Liver (tissue), 9 donors: Measurements from ENCODE around the gene DARS1. TPM values are rescaled to one million over a fixed set of nuclear protein-coding genes. Genes with fewer than 3 reads are reported as not detected.

Experiments used
- DNase-seq: peaks from one replicate; pipeline ENCODE4 v3.0.0-alpha.2; 2017; ENCODE audit warnings: low spot score
- H3K27ac ChIP-seq, 2 donors: one replicate each; pipeline ENCODE4 v1.7.0; 2013; ENCODE audit warnings: inconsistent platforms in 2 of 2, low read length in 2 of 2, control low read depth in 1 of 2, low read depth in 1 of 2, mild to moderate bottlenecking in 1 of 2
- H3K27me3 ChIP-seq, 4 donors: one replicate each; pipeline versions ENCODE4 v1.6.1 to v1.7.0; 2013; ENCODE audit warnings: low read length in 3 of 4, inconsistent platforms in 1 of 4, mild to moderate bottlenecking in 1 of 4, moderate library complexity in 1 of 4; ENCODE audit not compliant: control insufficient read depth in 4 of 4, insufficient read depth in 4 of 4
- H3K36me3 ChIP-seq, 4 donors: one replicate each; pipeline versions ENCODE4 v1.6.1 to v1.7.0; 2013; ENCODE audit warnings: low read length in 3 of 4, mild to moderate bottlenecking in 3 of 4, low read depth in 1 of 4, moderate library complexity in 1 of 4; ENCODE audit not compliant: control insufficient read depth in 4 of 4, insufficient read depth in 3 of 4
- H3K4me1 ChIP-seq, 4 donors: one replicate each; pipeline versions ENCODE4 v1.6.1 to v1.7.0; 2013; ENCODE audit warnings: low read length in 3 of 4, mild to moderate bottlenecking in 3 of 4, moderate library complexity in 1 of 4; ENCODE audit not compliant: control insufficient read depth in 4 of 4, insufficient read depth in 4 of 4
- H3K4me3 ChIP-seq, 3 donors: one replicate each; pipeline versions ENCODE4 v1.6.1 to v1.7.0; 2013; ENCODE audit warnings: low read length in 3 of 3, control low read depth in 1 of 3, low read depth in 1 of 3, mild to moderate bottlenecking in 1 of 3
- H3K9ac ChIP-seq, 2 donors: one replicate each; pipeline ENCODE4 v1.7.0; 2013; ENCODE audit warnings: low read length in 2 of 2, mild to moderate bottlenecking in 2 of 2, moderate library complexity in 2 of 2, control low read depth in 1 of 2, low read depth in 1 of 2
- H3K9me3 ChIP-seq, 4 donors: one replicate each; pipeline versions ENCODE4 v1.6.1 to v1.7.0; 2013; ENCODE audit warnings: low read length in 3 of 4; ENCODE audit not compliant: control insufficient read depth in 4 of 4
- CTCF ChIP-seq: fragments of 150-350 bp; IDR thresholded peaks from 2 replicates; pipeline ENCODE4 v1.5.1; 2017; ENCODE audit warnings: improper control_type of control experiment, low read depth, low read length; ENCODE audit not compliant: missing input control
- EGR1 ChIP-seq, 2 donors: IDR thresholded peaks; 2 replicates each; pipeline ENCODE4 v1.6.1; 2016 to 2018; ENCODE audit warnings: antibody characterized with exemption in 2 of 2, low read depth in 2 of 2
- FOXA1 ChIP-seq: IDR thresholded peaks from 2 replicates; pipeline ENCODE4 v1.6.1; 2016; ENCODE audit warnings: antibody characterized with exemption
- GABPA ChIP-seq, 2 donors: IDR thresholded peaks in 1 of 2; conservative IDR thresholded peaks in 1 of 2; 2 replicates each; pipeline ENCODE4 v1.6.1; 2016; ENCODE audit warnings: antibody characterized with exemption in 2 of 2, mild to moderate bottlenecking in 1 of 2, moderate library complexity in 1 of 2
- HNF4A ChIP-seq, 2 donors: conservative IDR thresholded peaks; 2 replicates each; pipeline ENCODE4 v1.6.1; 2016; ENCODE audit warnings: antibody characterized with exemption in 2 of 2, mild to moderate bottlenecking in 2 of 2
- HNF4G ChIP-seq: IDR thresholded peaks from 2 replicates; pipeline ENCODE4 v1.6.1; 2016; ENCODE audit warnings: antibody characterized with exemption
- JUND ChIP-seq, 2 donors: IDR thresholded peaks; 2 replicates each; pipeline ENCODE4 v1.6.1; 2016; ENCODE audit warnings: antibody characterized with exemption in 2 of 2
- NR2F2 ChIP-seq: IDR thresholded peaks from 2 replicates; pipeline ENCODE4 v1.6.1; 2016; ENCODE audit warnings: antibody characterized with exemption
- RAD21 ChIP-seq, 2 donors: IDR thresholded peaks; 2 replicates each; pipeline ENCODE4 v1.6.1; 2016; ENCODE audit warnings: antibody characterized with exemption in 2 of 2, mild to moderate bottlenecking in 2 of 2
- REST ChIP-seq: IDR thresholded peaks from 2 replicates; pipeline ENCODE4 v1.6.1; 2016; ENCODE audit warnings: antibody characterized with exemption, mild to moderate bottlenecking
- RXRA ChIP-seq, 2 donors: IDR thresholded peaks; 2 replicates each; pipeline ENCODE4 v1.6.1; 2017 to 2018; ENCODE audit warnings: antibody characterized with exemption in 2 of 2, mild to moderate bottlenecking in 1 of 2
- SP1 ChIP-seq: IDR thresholded peaks from 2 replicates; pipeline ENCODE4 v1.6.1; 2018; ENCODE audit warnings: antibody characterized with exemption, mild to moderate bottlenecking
- TAF1 ChIP-seq: conservative IDR thresholded peaks from 2 replicates; pipeline ENCODE4 v1.6.1; 2016; ENCODE audit warnings: antibody characterized with exemption, mild to moderate bottlenecking
- YY1 ChIP-seq: IDR thresholded peaks from 2 replicates; pipeline ENCODE4 v1.6.1; 2016; ENCODE audit warnings: antibody characterized with exemption, mild to moderate bottlenecking
- WGBS: extraction: QIAGEN DNeasy Blood & Tissue Kit; methylation state at CpG from one replicate; pipeline ENCODE4 v1.1.7; 2013; 5-methylcytosine and 5-hydroxymethylcytosine counted together
- polyA plus RNA-seq, 2 donors: library from polyadenylated mRNA; stranded (reverse) in 1 of 2; unstranded in 1 of 2; fragments of 200-250 nt in 1 of 2; fragments of >200 nt in 1 of 2; fragmentation: Nextera tagmentation in 1 of 2; extraction: Ambion mirVana in 1 of 2; gene quantifications; one replicate each; pipeline versions ENCODE4 v1.2.1 to v1.2.3, GENCODE V29; 2013 to 2015
- total RNA-seq, 2 donors: library from RNA; depleted of rRNA; stranded (reverse); fragments of >200 nt; gene quantifications; one replicate each; pipeline ENCODE4 v1.2.3, GENCODE V29; 2014
- TF ChIP-seq, protein P1 (sequence below): IDR thresholded peaks from 2 replicates; pipeline ENCODE4 v1.6.1; 2016; ENCODE audit warnings: antibody characterized with exemption
- donor health status: healthy.
- donor health status: healthy.
- donor health status: healthy.
- donor health status: healthy.
- donor health status: healthy.

Gene DARS1
- total and polyA plus RNA-seq, 4 donors = 25.0 to 44.1 (median 32.6) TPM

DNA sequence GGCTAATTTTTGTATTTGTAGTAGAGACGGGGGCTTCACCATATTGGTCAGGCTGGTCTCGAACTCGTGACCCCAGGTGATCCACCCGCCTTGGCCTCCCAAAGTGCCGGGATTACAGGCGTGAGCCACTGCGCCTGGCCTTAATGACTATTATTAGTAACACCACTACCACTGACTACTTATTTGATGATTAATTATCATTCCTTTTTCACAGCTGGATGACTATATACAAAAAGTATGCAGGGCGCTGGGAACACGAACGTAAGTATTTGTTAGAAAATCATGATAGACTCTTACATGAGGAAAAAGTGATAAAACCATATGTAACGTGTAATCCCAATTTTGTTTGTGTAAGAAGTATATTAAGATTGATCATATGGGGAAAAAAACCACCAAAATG is 21.6 kb downstream of the DARS1 start:
- TF ChIP-seq SP1 (no peak), HNF4A (conservative IDR thresholded peaks at IDR 0.05) (no peak), REST (no peak), YY1 (no peak), JUND (IDR thresholded peaks at IDR 0.05) (no peak), GABPA (IDR thresholded peaks at IDR 0.05 in 1 of 2, conservative IDR thresholded peaks at IDR 0.05 in 1 of 2) (no peak), HNF4G (no peak), FOXA1 (no peak), NR2F2 (no peak), RAD21 (IDR thresholded peaks at IDR 0.05) (no peak), CTCF (no peak), EGR1 (IDR thresholded peaks at IDR 0.05; ENCODE audit: low read depth in 2 of 2) (no peak), RXRA (IDR thresholded peaks at IDR 0.05) (no peak), TAF1 (no peak)
- TF ChIP-seq, protein P1, sequence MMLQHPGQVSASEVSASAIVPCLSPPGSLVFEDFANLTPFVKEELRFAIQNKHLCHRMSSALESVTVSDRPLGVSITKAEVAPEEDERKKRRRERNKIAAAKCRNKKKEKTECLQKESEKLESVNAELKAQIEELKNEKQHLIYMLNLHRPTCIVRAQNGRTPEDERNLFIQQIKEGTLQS = no peak
- Histone ChIP-seq H3K27ac (no peak overlapping the region), H3K4me3 (no peak overlapping the region), H3K27me3 (no peaks in the 10 kb centered on the region), H3K9me3 (no peaks in the 10 kb centered on the region), H3K4me1 (peaks cover 0 to 4% (median 0%) of the 10 kb centered on the region in 4 donors), H3K36me3 (peaks cover 3 to 9% (median 5%) of the 10 kb centered on the region in 4 donors), H3K9ac (no peak overlapping the region)
- no peak for DNase-seq
- WGBS = 95% methylated on average over 11 of the region's 11 CpGs

GRCh38 chr2:135962366-135963123 is 22.9 kb downstream of the DARS1 start:
- H3K9ac ChIP-seq = no peak overlapping the region
- DNase-seq = no peak
- H3K4me3 ChIP-seq = no peak overlapping the region
- no peak overlapping the region for H3K27ac ChIP-seq
- H3K36me3 ChIP-seq = peaks cover 2 to 9% (median 5%) of the 10 kb centered on the region in 4 donors
- WGBS = 85% methylated on average over 4 of the region's 4 CpGs
- H3K27me3 ChIP-seq = no peaks in the 10 kb centered on the region
- no peaks in the 10 kb centered on the region for H3K9me3 ChIP-seq
- no peak for TF ChIP-seq NR2F2
- TF ChIP-seq TAF1 = no peak
- H3K4me1 ChIP-seq = peaks cover 0 to 2% (median 0%) of the 10 kb centered on the region in 4 donors
